H9 (cell line): ENCODE results near the gene CCPG1. TPM values are rescaled to one million over a fixed set of nuclear protein-coding genes. Genes with fewer than 3 reads are reported as not detected.

ENCODE experiments used
- DNase-seq: peaks from one replicate; pipeline ENCODE4 v3.0.0-alpha.2; 2017
- H2AFZ ChIP-seq: one replicate; pipeline ENCODE4 v1.6.1; 2013; ENCODE audit warnings: mild to moderate bottlenecking, low read length, control low read depth, moderate library complexity
- H2AK5ac ChIP-seq: 2 replicates; pipeline ENCODE4 v1.6.1; 2013; ENCODE audit warnings: low read length, control low read depth, mixed read lengths; ENCODE audit not compliant: insufficient read length
- H2BK120ac ChIP-seq: one replicate; pipeline ENCODE4 v1.6.1; 2013; ENCODE audit warnings: low read depth, mild to moderate bottlenecking, low read length, control low read depth, inconsistent platforms; ENCODE audit not compliant: poor library complexity, severe bottlenecking
- H2BK12ac ChIP-seq: 2 replicates; pipeline ENCODE4 v1.6.1; 2013; ENCODE audit warnings: low read length, control low read depth, mixed read lengths, low read depth; ENCODE audit not compliant: insufficient read length
- H2BK15ac ChIP-seq: 2 replicates; pipeline ENCODE4 v1.6.1; 2013; ENCODE audit warnings: low read depth, low read length, control low read depth
- H2BK20ac ChIP-seq: one replicate; pipeline ENCODE4 v1.6.1; 2013; ENCODE audit warnings: low read depth, mild to moderate bottlenecking, low read length, control low read depth, inconsistent platforms; ENCODE audit not compliant: poor library complexity, severe bottlenecking
- H2BK5ac ChIP-seq: 2 replicates; pipeline ENCODE4 v1.6.1; 2013; ENCODE audit warnings: low read length, control low read depth, mixed read lengths; ENCODE audit not compliant: insufficient read length
- H3K14ac ChIP-seq: 2 replicates; pipeline ENCODE4 v1.6.1; 2013; ENCODE audit warnings: low read length, control low read depth; ENCODE audit not compliant: insufficient read depth
- H3K18ac ChIP-seq: 2 replicates; pipeline ENCODE4 v1.6.1; 2013; ENCODE audit warnings: low read depth, mild to moderate bottlenecking, mixed read lengths, low read length, control low read depth; ENCODE audit not compliant: insufficient read length
- H3K23ac ChIP-seq: 2 replicates; pipeline ENCODE4 v1.6.1; 2013; ENCODE audit warnings: low read length, control low read depth, mixed read lengths, low read depth; ENCODE audit not compliant: insufficient read length
- H3K23me2 ChIP-seq: 2 replicates; pipeline ENCODE4 v1.6.1; 2013; ENCODE audit warnings: low read depth, mild to moderate bottlenecking, mixed read lengths, low read length, control low read depth; ENCODE audit not compliant: insufficient read length, poor library complexity, severe bottlenecking
- H3K27ac ChIP-seq: 2 replicates; pipeline ENCODE4 v1.5.1; 2013; ENCODE audit warnings: low read length, control low read depth, mixed read lengths, low read depth; ENCODE audit not compliant: insufficient read length
- H3K27me3 ChIP-seq: 2 replicates; pipeline ENCODE4 v1.6.1; 2013; ENCODE audit warnings: low read length, control low read depth, inconsistent platforms; ENCODE audit not compliant: insufficient read depth
- H3K4ac ChIP-seq: 2 replicates; pipeline ENCODE4 v1.6.1; 2013; ENCODE audit warnings: low read depth, mild to moderate bottlenecking, control low read depth, inconsistent platforms, low read length, moderate library complexity
- H3K4me1 ChIP-seq: 2 replicates; pipeline ENCODE4 v1.6.1; 2013; ENCODE audit warnings: low read length, control low read depth, inconsistent platforms; ENCODE audit not compliant: insufficient read depth
- H3K4me2 ChIP-seq: 2 replicates; pipeline ENCODE4 v1.6.1; 2013; ENCODE audit warnings: low read length, control low read depth, mixed read lengths; ENCODE audit not compliant: insufficient read length, insufficient read depth
- H3K56ac ChIP-seq: 2 replicates; pipeline ENCODE4 v1.6.1; 2013; ENCODE audit warnings: low read depth, mild to moderate bottlenecking, mixed read lengths, low read length, control low read depth; ENCODE audit not compliant: insufficient read length
- H3K79me1 ChIP-seq: 2 replicates; pipeline ENCODE4 v1.6.1; 2013; ENCODE audit warnings: low read depth, mild to moderate bottlenecking, moderate library complexity, low read length, control low read depth, inconsistent platforms; ENCODE audit not compliant: insufficient read depth, poor library complexity, severe bottlenecking
- H3K79me2 ChIP-seq: 2 replicates; pipeline ENCODE4 v1.6.1; 2013; ENCODE audit warnings: low read length, control low read depth, inconsistent platforms; ENCODE audit not compliant: insufficient read depth
- H3K9ac ChIP-seq: 2 replicates; pipeline ENCODE4 v1.6.1; 2013; ENCODE audit warnings: low read length, control low read depth, mixed read lengths; ENCODE audit not compliant: insufficient read length; ENCODE audit errors: extremely low read depth
- H3K9me3 ChIP-seq: one replicate; pipeline ENCODE4 v1.6.1; 2013; ENCODE audit warnings: low read depth, low read length, inconsistent platforms; ENCODE audit not compliant: control insufficient read depth
- H3T11ph ChIP-seq: one replicate; pipeline ENCODE4 v1.6.1; 2013; ENCODE audit warnings: mild to moderate bottlenecking, low read length, control low read depth, inconsistent platforms
- H4K20me1 ChIP-seq: one replicate; pipeline ENCODE4 v1.6.1; 2013; ENCODE audit not compliant: control insufficient read depth, insufficient read length, insufficient read depth
- H4K5ac ChIP-seq: 2 replicates; pipeline ENCODE4 v1.6.1; 2013; ENCODE audit warnings: low read depth, mild to moderate bottlenecking, mixed read lengths, low read length, control low read depth; ENCODE audit not compliant: insufficient read length
- H4K8ac ChIP-seq: replicated peaks from 2 replicates; pipeline ENCODE4 v1.6.1; 2013; ENCODE audit warnings: low read length, control low read depth, mixed read lengths, low read depth; ENCODE audit not compliant: insufficient read length
- H4K91ac ChIP-seq: 2 replicates; pipeline ENCODE4 v1.6.1; 2013; ENCODE audit warnings: low read depth, mild to moderate bottlenecking, moderate library complexity, mixed read lengths, low read length, control low read depth; ENCODE audit not compliant: insufficient read length
- H3K27ac Mint-ChIP-seq, 3 experiments: 2 replicates in 2 of 3; 3 replicates in 1 of 3; pipeline ENCODE4 v1.8.0; 2020 to 2021; ENCODE audit warnings: mixed read lengths in 3 of 3, mild to moderate bottlenecking in 1 of 3, moderate library complexity in 1 of 3
- H3K27me3 Mint-ChIP-seq: 2 replicates; pipeline ENCODE4 v1.8.0; 2021; ENCODE audit warnings: low read depth, mild to moderate bottlenecking, moderate library complexity, mixed read lengths
- H3K36me3 Mint-ChIP-seq, 3 experiments: 2 replicates in 2 of 3; 3 replicates in 1 of 3; pipeline ENCODE4 v1.8.0; 2020 to 2021; ENCODE audit warnings: low read depth in 3 of 3, mixed read lengths in 3 of 3; ENCODE audit not compliant: insufficient read depth in 1 of 3
- H3K4me1 Mint-ChIP-seq, 2 experiments: 2 replicates each; pipeline ENCODE4 v1.8.0; 2020; ENCODE audit warnings: mixed read lengths in 2 of 2
- H3K4me3 Mint-ChIP-seq, 2 experiments: 2 replicates in 1 of 2; 3 replicates in 1 of 2; pipeline ENCODE4 v1.8.0; 2020 to 2021; ENCODE audit warnings: mild to moderate bottlenecking in 2 of 2, mixed read lengths in 2 of 2, moderate library complexity in 1 of 2
- H3K9me3 Mint-ChIP-seq, 2 experiments: 2 replicates in 1 of 2; 3 replicates in 1 of 2; pipeline ENCODE4 v1.8.0; 2020; ENCODE audit warnings: mild to moderate bottlenecking in 2 of 2, mixed read lengths in 2 of 2, moderate library complexity in 1 of 2
- WGBS: extraction: QIAGEN DNeasy Blood & Tissue Kit; methylation state at CpG from one replicate; pipeline ENCODE4 v1.1.7; 2013; ENCODE audit warnings: missing lambda C conversion rate, low lambda C conversion rate, mixed read lengths; ENCODE audit not compliant: insufficient read length; ENCODE audit errors: extremely low coverage; 5-methylcytosine and 5-hydroxymethylcytosine counted together
- microRNA-seq: library from miRNA; unstranded; fragments of <30 nt; microRNA quantifications from one replicate; pipeline ENCODE4, GENCODE V29; 2020; ENCODE audit warnings: borderline microRNAs expressed
- total RNA-seq: library from RNA; stranded (reverse); gene quantifications from 2 replicates; pipeline ENCODE4 v1.2.1, GENCODE V29; 2021
- TF ChIP-seq, protein P1 (sequence below): fragments of 200-600 bp; sonication (generic); conservative IDR thresholded peaks from 3 replicates; pipeline ENCODE4 v1.8.0; 2021; ENCODE audit warnings: antibody characterized with exemption, mild to moderate bottlenecking

Gene CCPG1
- total RNA-seq, 1 experiment from 2014 or later = 9.0 TPM

DNA sequence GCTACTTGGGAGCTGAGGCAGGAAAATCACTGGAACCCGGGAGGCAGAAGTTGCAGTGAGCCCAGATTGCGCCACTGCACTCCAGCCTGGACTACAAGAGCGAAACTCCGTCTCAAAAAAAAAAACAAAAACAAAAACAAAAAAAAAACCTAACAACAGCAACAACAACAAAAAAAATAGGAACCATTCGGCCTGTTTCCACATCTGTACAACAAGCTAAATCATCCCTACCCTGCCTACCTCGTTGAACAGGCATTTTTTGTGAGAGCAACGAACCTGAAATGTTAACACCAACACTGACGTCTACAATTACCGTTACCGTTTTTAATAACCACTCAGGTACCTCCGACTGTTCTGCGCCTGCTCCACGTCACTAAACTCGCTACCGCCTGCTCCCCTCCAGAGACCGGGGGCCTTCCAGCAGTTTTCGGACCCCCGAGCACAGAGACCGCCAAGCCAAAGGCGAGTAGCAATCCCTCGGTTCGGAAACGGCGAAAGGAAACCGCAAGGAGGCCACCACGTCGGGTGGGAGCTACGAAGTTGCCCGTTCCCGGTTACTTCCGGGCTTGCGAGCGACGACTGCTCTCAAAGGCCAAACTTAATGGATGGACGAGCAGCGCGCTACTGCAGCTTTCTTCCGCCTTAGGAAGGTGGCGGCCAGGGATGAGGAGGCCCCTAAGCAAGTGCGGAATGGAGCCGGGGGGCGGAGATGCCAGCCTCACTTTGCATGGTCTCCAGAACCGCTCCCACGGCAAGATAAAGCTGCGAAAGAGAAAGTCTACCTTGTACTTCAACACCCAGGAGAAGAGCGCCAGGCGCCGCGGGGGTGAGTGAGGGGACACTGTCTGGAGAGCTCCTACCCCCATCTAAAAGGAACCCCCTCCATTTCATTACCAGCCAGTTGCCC is 89.3 kb downstream of the CCPG1 start, which contains the start of the genes PIGB and PIGBOS1:
TSS of gene PIGB (plus strand) at position 635 of the 907 bp plus-strand sequence. CDS start at position 664, 29 bp downstream.
TSS of gene PIGBOS1 (minus strand) at position 536 of the 907 bp plus-strand sequence. CDS start 1,331 bp downstream, outside the sequence.
- H3K4me2 ChIP-seq = peak within 1 kb of the TSS; percentile 64
- no peak within 1 kb of the TSS for H2BK20ac ChIP-seq
- no peaks in the 10 kb centered on the region; the same call in 1 of the 2 replicates for H3K4me1 ChIP-seq
- H4K91ac ChIP-seq = no peak within 1 kb of the TSS
- no peak within 1 kb of the TSS for H3K23ac ChIP-seq
- no peak within 1 kb of the TSS for H2AK5ac ChIP-seq
- 100% methylated on average over 4 of the region's 49 CpGs for WGBS
- peak; percentile 85 for DNase-seq
- H2BK120ac ChIP-seq = no peak within 1 kb of the TSS
- H3K9ac ChIP-seq = peak within 1 kb of the TSS; percentile 49
- H4K5ac ChIP-seq = no peak within 1 kb of the TSS
- H3K4me3 Mint-ChIP-seq = peak within 1 kb of the TSS; percentile 91 to 98
- no peak within 1 kb of the TSS for H4K8ac ChIP-seq
- TF ChIP-seq, protein P1, sequence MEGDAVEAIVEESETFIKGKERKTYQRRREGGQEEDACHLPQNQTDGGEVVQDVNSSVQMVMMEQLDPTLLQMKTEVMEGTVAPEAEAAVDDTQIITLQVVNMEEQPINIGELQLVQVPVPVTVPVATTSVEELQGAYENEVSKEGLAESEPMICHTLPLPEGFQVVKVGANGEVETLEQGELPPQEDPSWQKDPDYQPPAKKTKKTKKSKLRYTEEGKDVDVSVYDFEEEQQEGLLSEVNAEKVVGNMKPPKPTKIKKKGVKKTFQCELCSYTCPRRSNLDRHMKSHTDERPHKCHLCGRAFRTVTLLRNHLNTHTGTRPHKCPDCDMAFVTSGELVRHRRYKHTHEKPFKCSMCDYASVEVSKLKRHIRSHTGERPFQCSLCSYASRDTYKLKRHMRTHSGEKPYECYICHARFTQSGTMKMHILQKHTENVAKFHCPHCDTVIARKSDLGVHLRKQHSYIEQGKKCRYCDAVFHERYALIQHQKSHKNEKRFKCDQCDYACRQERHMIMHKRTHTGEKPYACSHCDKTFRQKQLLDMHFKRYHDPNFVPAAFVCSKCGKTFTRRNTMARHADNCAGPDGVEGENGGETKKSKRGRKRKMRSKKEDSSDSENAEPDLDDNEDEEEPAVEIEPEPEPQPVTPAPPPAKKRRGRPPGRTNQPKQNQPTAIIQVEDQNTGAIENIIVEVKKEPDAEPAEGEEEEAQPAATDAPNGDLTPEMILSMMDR = 0 out of 3 replicates have a peak, but pooled peaks have one; percentile 20
- H3K27me3 ChIP-seq = no peaks in the 10 kb centered on the region
- H3K79me2 ChIP-seq = no peaks in the 10 kb centered on the region
- H3K36me3 Mint-ChIP-seq = peaks cover 0 to 7% (median 3%) of the 10 kb centered on the region in 3 experiments; a peak in 5 of 7 replicates
- peaks cover 4% of the 10 kb centered on the region for H3K23me2 ChIP-seq
- no peak within 1 kb of the TSS for H2BK15ac ChIP-seq
- H4K20me1 ChIP-seq = no peaks in the 10 kb centered on the region
- H2BK12ac ChIP-seq = no peak within 1 kb of the TSS
- no peak within 1 kb of the TSS for H3K4ac ChIP-seq
- H3K27ac ChIP-seq = peak within 1 kb of the TSS; percentile 48
- H3K4me1 Mint-ChIP-seq = peaks cover 25 to 29% of the 10 kb centered on the region in 2 experiments
- H3K9me3 ChIP-seq = no peaks in the 10 kb centered on the region
- H3K9me3 Mint-ChIP-seq = no peaks in the 10 kb centered on the region
- H3K56ac ChIP-seq = no peak within 1 kb of the TSS
- H3K27ac Mint-ChIP-seq = peak within 1 kb of the TSS; percentile 89 to 99 (median 96)
- H2AFZ ChIP-seq = peak within 1 kb of the TSS; percentile 82
- no peaks in the 10 kb centered on the region for H3K79me1 ChIP-seq
- no peaks in the 10 kb centered on the region for H3K27me3 Mint-ChIP-seq
- H3K18ac ChIP-seq = peak within 1 kb of the TSS; percentile 87
- H2BK5ac ChIP-seq = no peak within 1 kb of the TSS
- H3K14ac ChIP-seq = peak within 1 kb of the TSS; percentile 87
- no peak within 1 kb of the TSS for H3T11ph ChIP-seq

Small RNAs within 50 kb of the gene (microRNA-seq; reads per million reads assigned to microRNA genes)
- gene MIR628 = 4.6 reads per million, percentile 34 among the genes with 10 or more reads in this experiment

Other genes starting within 250 kb of the CCPG1 start
- gene RSL24D1, start 211.4 kb downstream of the CCPG1 start, total RNA-seq = 111 and 112 TPM in 2 replicates
- 6.0 and 6.8 TPM in 2 replicates for gene RAB27A, start 118.5 kb downstream of the CCPG1 start, total RNA-seq
- gene PIGBOS1, start 89.2 kb downstream of the CCPG1 start, total RNA-seq = 10.4 and 11.5 TPM in 2 replicates
- gene PIGB, start 89.1 kb downstream of the CCPG1 start, total RNA-seq = 6.7 and 9.0 TPM in 2 replicates
- 0.44 TPM in 1 of 2 replicates, not detected in the other for gene PIERCE2, start 136 bp upstream of the CCPG1 start, total RNA-seq
- gene DNAAF4, start 99.9 kb upstream of the CCPG1 start, total RNA-seq = 1.6 and 2.2 TPM in 2 replicates
- gene PYGO1, start 180.0 kb upstream of the CCPG1 start, total RNA-seq = 0.59 and 0.83 TPM in 2 replicates